SK-N-MC (cell line): Measurements from ENCODE around the gene BATF3.

Experiments
- DNase-seq: peaks from one replicate; pipeline ENCODE4 v3.0.0-alpha.2; 2011; ENCODE audit warnings: low read depth, low spot score
- H3K27ac ChIP-seq: fragments of 200-600 bp; sonication (generic); 2 replicates; pipeline ENCODE4 v1.5.1; 2016; ENCODE audit warnings: mixed run types
- H3K36me3 ChIP-seq: fragments of 200-600 bp; sonication (generic); 2 replicates; pipeline ENCODE4 v1.6.1; 2017; ENCODE audit warnings: antibody characterized with exemption, low read length, mixed read lengths; ENCODE audit not compliant: insufficient read depth
- H3K4me3 ChIP-seq: fragments of 200-600 bp; sonication (generic); 2 replicates; pipeline ENCODE4 v1.5.1; 2016
- H3K9ac ChIP-seq: fragments of 200-600 bp; sonication (generic); 2 replicates; pipeline ENCODE4 v1.8.0; 2017; ENCODE audit warnings: mixed run types, mixed read lengths; ENCODE audit not compliant: insufficient read length
- H3K9me3 ChIP-seq: fragments of 200-600 bp; sonication (generic); 2 replicates; pipeline ENCODE4 v1.6.1; 2017; ENCODE audit warnings: low read depth, mild to moderate bottlenecking, antibody characterized with exemption, low read length, moderate library complexity, mixed read lengths
- EZH2 ChIP-seq: fragments of 200-600 bp; sonication (generic); IDR thresholded peaks from one replicate; pipeline ENCODE4 v1.6.1; 2017; ENCODE audit warnings: antibody characterized with exemption
- FOXP2 ChIP-seq: optimal IDR thresholded peaks from 2 replicates; pipeline ENCODE3; 2011; ENCODE audit warnings: mild to moderate bottlenecking, moderate library complexity; ENCODE audit not compliant: insufficient read depth; ENCODE audit errors: extremely low read length, control extremely low read depth
- POLR2AphosphoS5 ChIP-seq: IDR thresholded peaks from 2 replicates; pipeline ENCODE4 v1.6.1; 2012; ENCODE audit warnings: mild to moderate bottlenecking, low read depth, low read length, borderline replicate concordance

BATF3 gene

GRCh38 chr1:212649020-212649419 lies 50.6 kb downstream of the BATF3 start:
- no peak for TF ChIP-seq POLR2AphosphoS5
- no peak for TF ChIP-seq EZH2
- TF ChIP-seq FOXP2, result no peak
- Histone ChIP-seq H3K9ac (no peak overlapping the region), H3K36me3 (no peaks in the 10 kb centered on the region), H3K27ac (no peak overlapping the region), H3K9me3 (no peaks in the 10 kb centered on the region), H3K4me3 (no peak overlapping the region)
- no peak for DNase-seq

- H3K9me3 ChIP-seq, result no peaks in the 10 kb centered on the region
- no peaks in the 10 kb centered on the region for H3K36me3 ChIP-seq
- no peak overlapping the region for H3K9ac ChIP-seq
- H3K4me3 ChIP-seq, result no peak overlapping the region
- DNase-seq, result no peak
- TF ChIP-seq POLR2AphosphoS5, result no peak
- no peak for TF ChIP-seq EZH2
- TF ChIP-seq FOXP2, result no peak
- H3K27ac ChIP-seq, result no peak overlapping the region
Observed at GRCh38 chr1:212648431-212648830, 51.2 kb downstream of the BATF3 start.

GRCh38 chr1:212647004-212647403 lies 52.6 kb downstream of the BATF3 start:
- TF ChIP-seq EZH2 (no peak), FOXP2 (no peak), POLR2AphosphoS5 (no peak)
- Histone ChIP-seq H3K4me3 (no peak overlapping the region), H3K27ac (no peak overlapping the region), H3K9ac (no peak overlapping the region), H3K9me3 (no peaks in the 10 kb centered on the region), H3K36me3 (no peaks in the 10 kb centered on the region)
- no peak for DNase-seq

GRCh38 chr1:212646588-212646987 lies 53.1 kb downstream of the BATF3 start:
- no peaks in the 10 kb centered on the region for H3K36me3 ChIP-seq
- no peak overlapping the region for H3K4me3 ChIP-seq
- TF ChIP-seq EZH2, result no peak
- TF ChIP-seq POLR2AphosphoS5, result no peak
- H3K9ac ChIP-seq, result no peak overlapping the region
- DNase-seq, result no peak
- H3K9me3 ChIP-seq, result no peaks in the 10 kb centered on the region
- no peak overlapping the region for H3K27ac ChIP-seq

GRCh38 chr1:212645546-212646543 lies 53.8 kb downstream of the BATF3 start:
- DNase-seq, result no peak
- no peak overlapping the region for H3K27ac ChIP-seq
- no peak overlapping the region for H3K9ac ChIP-seq
- no peaks in the 10 kb centered on the region for H3K36me3 ChIP-seq
- H3K9me3 ChIP-seq, result no peaks in the 10 kb centered on the region
- TF ChIP-seq FOXP2 (no peak), POLR2AphosphoS5 (no peak), EZH2 (no peak)
- H3K4me3 ChIP-seq, result no peak overlapping the region

GRCh38 chr1:212644866-212645545 lies 54.6 kb downstream of the BATF3 start:
- no peak for DNase-seq
- H3K27ac ChIP-seq, result no peak overlapping the region
- TF ChIP-seq FOXP2 (no peak), EZH2 (no peak), POLR2AphosphoS5 (no peak)
- no peak overlapping the region for H3K4me3 ChIP-seq
- no peak overlapping the region for H3K9ac ChIP-seq
- no peaks in the 10 kb centered on the region for H3K9me3 ChIP-seq
- H3K36me3 ChIP-seq, result no peaks in the 10 kb centered on the region

- Histone ChIP-seq H3K9ac (no peak overlapping the region), H3K4me3 (no peak overlapping the region), H3K36me3 (no peaks in the 10 kb centered on the region), H3K27ac (no peak overlapping the region), H3K9me3 (no peaks in the 10 kb centered on the region)
- TF ChIP-seq FOXP2 (no peak), POLR2AphosphoS5 (no peak), EZH2 (no peak)
- no peak for DNase-seq
Observed at GRCh38 chr1:212643877-212644276, 55.8 kb downstream of the BATF3 start.

- Histone ChIP-seq H3K9me3 (no peaks in the 10 kb centered on the region), H3K36me3 (no peaks in the 10 kb centered on the region), H3K9ac (no peak overlapping the region), H3K27ac (no peak overlapping the region), H3K4me3 (no peak overlapping the region)
- TF ChIP-seq POLR2AphosphoS5, result no peak
- TF ChIP-seq FOXP2, result no peak
- TF ChIP-seq EZH2, result no peak
- DNase-seq, result no peak
Observed at GRCh38 chr1:212641956-212642355, 57.7 kb downstream of the BATF3 start.
